Measurements from ENCODE around the gene NOL7. TPM values are rescaled to one million over a fixed set of nuclear protein-coding genes. Genes with fewer than 3 reads are reported as not detected.

NOL7 gene
- total and polyA plus RNA-seq, 2 of the 8 experiments (the other 6 are each of a cell fraction or from before 2014, with no cell fraction given): 16.4 to 70.4 TPM

GRCh38 chr6:13575377-13575775 lies 39.8 kb upstream of the NOL7 start (continued):
- TF ChIP-seq USF2 (IDR thresholded peaks at IDR 0.05; ENCODE audit: low read length) (no peak), TAF1 (IDR thresholded peaks at IDR 0.05; ENCODE audit: low read depth, low read length) (no peak), ATF2 (IDR thresholded peaks at IDR 0.05; ENCODE audit: low read length) (no peak), GTF2F1 (IDR thresholded peaks at IDR 0.05; ENCODE audit: borderline replicate concordance, low read depth, low read length) (no peak)
